ENCODE measurements around the gene ZNF474.

Gene ZNF474

GRCh38 chr5:122154910-122155309, 25.6 kb downstream of the ZNF474 start:
- no peak for DNase-seq

GRCh38 chr5:122155546-122155945, 26.2 kb downstream of the ZNF474 start:
- DNase-seq, result no peak

GRCh38 chr5:122156724-122157325, 27.5 kb downstream of the ZNF474 start:
- DNase-seq, result peak; percentile 43

- no peak for DNase-seq
These were observed 32.8 kb downstream of the ZNF474 start for GRCh38 chr5:122162100-122162638.

- DNase-seq, result peak; percentile 22
These were observed 34.0 kb downstream of the ZNF474 start for GRCh38 chr5:122163121-122164069.

- DNase-seq, result no peak
These were observed 34.7 kb downstream of the ZNF474 start for GRCh38 chr5:122164070-122164435.

GRCh38 chr5:122164831-122165558, 35.6 kb downstream of the ZNF474 start:
- DNase-seq, result no peak

- DNase-seq, result no peak
These were observed 36.3 kb downstream of the ZNF474 start for GRCh38 chr5:122165559-122166078.

- DNase-seq, result no peak
These were observed 40.2 kb downstream of the ZNF474 start for GRCh38 chr5:122169350-122170103.

GRCh38 chr5:122170620-122171019, 41.3 kb downstream of the ZNF474 start:
- no peak for DNase-seq

- peak; percentile 26 for DNase-seq
These were observed 42.9 kb downstream of the ZNF474 start for GRCh38 chr5:122172207-122172606.

GRCh38 chr5:122173474-122174415, 44.4 kb downstream of the ZNF474 start:
- DNase-seq, result no peak

GRCh38 chr5:122175091-122175490, 45.7 kb downstream of the ZNF474 start:
- no peak for DNase-seq

- no peak for DNase-seq
These were observed 46.5 kb downstream of the ZNF474 start for GRCh38 chr5:122175852-122176251.

GRCh38 chr5:122177161-122177560, 47.8 kb downstream of the ZNF474 start:
- no peak for DNase-seq

- DNase-seq, result no peak
These were observed 50.4 kb downstream of the ZNF474 start for GRCh38 chr5:122179701-122180100.

- no peak for DNase-seq
These were observed 50.9 kb downstream of the ZNF474 start for GRCh38 chr5:122180146-122180712.

GRCh38 chr5:122180863-122181548, 51.7 kb downstream of the ZNF474 start:
- no peak for DNase-seq

- no peak for DNase-seq
These were observed 52.5 kb downstream of the ZNF474 start for GRCh38 chr5:122181863-122182262.

- DNase-seq, result peak; percentile 75
These were observed 53.2 kb downstream of the ZNF474 start for GRCh38 chr5:122182491-122182921.

Measured in NCI-H446 treated with DMSO at 0.1 percent for 48 hours (cell line).